Peyer's patch (tissue), 4 donors: ENCODE data around the gene MTARC2.

Source experiments
- POLR2A ChIP-seq, 2 donors: fragments of 450-650 bp; IDR thresholded peaks; one replicate each; pipeline ENCODE4 v1.5.1; 2017; ENCODE audit warnings: antibody characterized with exemption in 2 of 2, mild to moderate bottlenecking in 2 of 2, moderate library complexity in 2 of 2
- TF ChIP-seq, protein P1 (sequence below), 6 experiments: fragments of 450-650 bp in 4 of 6; fragments of 200-600 bp in 2 of 6; sonication (generic) in 1 of 6; IDR thresholded peaks; one replicate each; pipeline ENCODE4 v1.5.1; 2017 to 2019; ENCODE audit warnings: antibody characterized with exemption in 6 of 6, mild to moderate bottlenecking in 3 of 6, moderate library complexity in 1 of 6

DNA sequence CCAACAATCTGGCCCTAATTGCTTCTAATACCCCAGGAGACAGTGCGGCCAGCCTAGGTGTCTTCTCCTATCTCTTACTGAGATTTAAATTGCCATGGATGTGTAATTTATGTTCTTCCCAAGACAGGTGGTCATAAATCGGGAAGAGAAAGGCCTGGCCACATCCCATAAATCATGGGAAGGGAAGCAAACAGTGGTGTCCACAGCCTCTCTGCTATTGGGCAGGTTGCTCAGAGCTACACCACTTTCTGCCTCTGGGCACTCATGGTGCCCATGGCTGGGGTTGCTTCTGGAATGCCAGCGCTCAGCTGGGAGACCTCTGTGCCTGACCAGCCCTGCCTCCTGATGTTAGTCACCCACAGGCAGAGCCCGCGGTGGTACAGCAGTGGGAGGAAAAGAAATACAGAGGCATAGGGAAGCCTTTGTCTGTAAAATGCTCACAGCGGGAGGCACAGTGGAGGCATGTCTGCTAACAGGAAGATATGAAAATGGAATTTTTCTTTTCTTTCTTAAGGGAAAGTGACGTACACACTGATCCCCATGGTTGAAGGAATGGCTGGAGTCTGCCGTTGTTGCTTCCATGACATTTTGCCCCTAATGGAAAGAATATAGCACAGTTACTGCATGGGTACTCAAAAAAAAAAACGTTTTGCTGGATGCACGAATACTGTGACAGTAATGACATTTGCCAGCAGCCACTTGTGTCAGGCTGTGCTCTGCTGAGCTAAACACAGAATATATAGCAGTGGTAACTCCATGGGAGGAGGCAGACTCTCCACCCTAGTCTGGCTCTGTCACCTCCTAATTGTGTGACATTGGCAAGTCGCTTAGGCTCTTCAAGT is 60.4 kb downstream of the MTARC2 start:
- no peak for TF ChIP-seq POLR2A (IDR thresholded peaks at IDR 0.05)
- TF ChIP-seq, protein P1, sequence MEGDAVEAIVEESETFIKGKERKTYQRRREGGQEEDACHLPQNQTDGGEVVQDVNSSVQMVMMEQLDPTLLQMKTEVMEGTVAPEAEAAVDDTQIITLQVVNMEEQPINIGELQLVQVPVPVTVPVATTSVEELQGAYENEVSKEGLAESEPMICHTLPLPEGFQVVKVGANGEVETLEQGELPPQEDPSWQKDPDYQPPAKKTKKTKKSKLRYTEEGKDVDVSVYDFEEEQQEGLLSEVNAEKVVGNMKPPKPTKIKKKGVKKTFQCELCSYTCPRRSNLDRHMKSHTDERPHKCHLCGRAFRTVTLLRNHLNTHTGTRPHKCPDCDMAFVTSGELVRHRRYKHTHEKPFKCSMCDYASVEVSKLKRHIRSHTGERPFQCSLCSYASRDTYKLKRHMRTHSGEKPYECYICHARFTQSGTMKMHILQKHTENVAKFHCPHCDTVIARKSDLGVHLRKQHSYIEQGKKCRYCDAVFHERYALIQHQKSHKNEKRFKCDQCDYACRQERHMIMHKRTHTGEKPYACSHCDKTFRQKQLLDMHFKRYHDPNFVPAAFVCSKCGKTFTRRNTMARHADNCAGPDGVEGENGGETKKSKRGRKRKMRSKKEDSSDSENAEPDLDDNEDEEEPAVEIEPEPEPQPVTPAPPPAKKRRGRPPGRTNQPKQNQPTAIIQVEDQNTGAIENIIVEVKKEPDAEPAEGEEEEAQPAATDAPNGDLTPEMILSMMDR (IDR thresholded peaks at IDR 0.05): no peak
